HG02852 (cell line): ENCODE results near the gene FYCO1.

Experiments used
- ATAC-seq: cut with Tn5 transposase; IDR thresholded peaks from one replicate; pipeline ENCODE4 v1.9.1; 2021; ENCODE audit warnings: mild to moderate bottlenecking, moderate library complexity; ENCODE audit not compliant: unreplicated experiment

The FYCO1 gene

DNA sequence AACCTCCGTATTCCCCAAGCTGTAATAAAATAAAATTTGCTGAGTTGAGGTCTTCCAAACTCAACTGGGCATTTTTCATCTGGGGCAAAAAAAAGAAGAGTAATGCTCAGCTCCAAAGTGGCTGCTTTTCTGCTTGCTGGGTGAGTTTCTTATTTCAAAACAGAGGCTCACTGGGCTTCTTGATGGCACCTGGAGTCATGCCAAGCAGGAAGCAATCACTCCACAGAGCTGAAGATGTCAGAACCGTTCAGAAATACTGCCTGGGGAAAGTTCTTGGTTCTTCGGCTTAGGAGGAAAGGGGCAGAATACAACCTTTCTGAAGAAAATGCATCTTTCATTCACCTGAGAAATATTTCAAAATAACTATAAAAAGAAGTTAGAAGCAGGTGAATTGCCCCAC, 105.2 kb downstream of the FYCO1 start:
- ATAC-seq: no peak

DNA sequence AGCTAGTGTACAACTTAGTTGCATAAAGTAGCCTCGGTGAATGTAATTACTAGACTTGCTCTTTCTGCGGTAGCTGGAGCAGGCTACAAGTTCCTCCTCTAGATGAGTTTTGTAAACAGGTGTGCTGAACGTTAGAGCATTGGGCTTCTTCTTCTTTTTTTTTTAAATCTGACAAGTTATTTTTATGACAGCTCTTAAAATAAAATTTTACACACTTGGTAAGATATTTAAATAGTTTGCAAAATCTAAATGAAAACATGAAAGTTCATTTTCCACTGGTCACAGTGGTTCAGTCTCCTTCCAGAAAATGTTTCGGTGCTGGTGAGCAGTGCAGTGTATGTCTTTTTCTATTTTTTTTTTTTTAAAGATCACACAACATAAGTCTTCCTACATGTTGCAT, 106.3 kb downstream of the FYCO1 start:
- ATAC-seq: no peak

DNA sequence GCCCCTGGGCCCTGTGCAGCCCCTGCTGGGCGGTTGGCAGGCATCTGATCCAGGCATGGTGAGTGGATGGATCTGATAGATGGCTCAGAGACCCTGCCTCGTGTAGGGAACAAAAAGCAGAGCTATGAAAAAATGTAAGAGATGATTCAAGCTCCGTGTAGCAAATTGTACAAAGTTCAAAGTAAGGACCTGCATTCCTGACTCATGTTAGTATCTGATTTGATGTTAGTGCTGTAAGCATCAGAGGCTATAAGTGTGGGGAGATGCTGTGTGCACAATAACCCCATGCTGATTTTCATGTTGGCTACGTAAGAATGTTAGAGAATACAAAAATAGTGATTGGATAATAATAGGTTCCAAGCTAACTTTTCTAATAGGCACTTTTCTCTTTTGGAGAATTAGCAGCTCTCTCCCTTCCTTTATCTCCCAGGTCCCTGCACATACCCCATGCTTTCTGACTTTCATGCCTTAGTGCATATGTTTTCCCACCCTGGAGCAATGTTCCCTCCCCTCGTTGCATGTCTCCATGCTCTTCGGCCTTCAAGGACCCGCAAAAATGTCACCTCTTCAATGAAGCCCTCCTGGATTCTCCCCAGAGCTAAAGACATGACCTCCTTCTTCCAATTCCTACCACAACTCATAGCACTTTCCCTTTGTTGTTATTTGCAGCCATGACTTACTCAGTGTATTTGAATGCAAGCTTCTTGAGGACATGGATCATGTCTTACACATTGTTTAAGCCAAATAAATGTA, 107.7 kb downstream of the FYCO1 start:
- no peak for ATAC-seq

DNA sequence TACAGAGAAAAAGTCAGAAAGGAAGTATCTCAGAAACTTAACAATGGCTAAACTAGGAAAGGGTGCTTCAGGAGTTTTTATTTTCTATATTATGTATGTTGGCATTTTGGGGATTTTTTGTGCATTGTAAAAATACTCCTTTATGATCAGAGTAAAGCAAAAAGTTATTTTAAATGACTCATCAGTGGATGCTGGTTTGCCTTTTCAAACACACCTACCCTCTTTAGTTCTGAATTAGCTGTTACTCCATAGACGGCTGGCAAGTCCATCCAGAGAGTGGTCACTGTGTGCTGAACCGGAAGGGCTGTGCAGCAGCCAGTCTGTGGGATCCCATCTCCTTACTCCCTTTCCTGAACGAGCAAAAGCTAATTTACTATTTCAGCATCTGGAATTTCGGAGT, 108.3 kb downstream of the FYCO1 start:
- ATAC-seq: no peak

DNA sequence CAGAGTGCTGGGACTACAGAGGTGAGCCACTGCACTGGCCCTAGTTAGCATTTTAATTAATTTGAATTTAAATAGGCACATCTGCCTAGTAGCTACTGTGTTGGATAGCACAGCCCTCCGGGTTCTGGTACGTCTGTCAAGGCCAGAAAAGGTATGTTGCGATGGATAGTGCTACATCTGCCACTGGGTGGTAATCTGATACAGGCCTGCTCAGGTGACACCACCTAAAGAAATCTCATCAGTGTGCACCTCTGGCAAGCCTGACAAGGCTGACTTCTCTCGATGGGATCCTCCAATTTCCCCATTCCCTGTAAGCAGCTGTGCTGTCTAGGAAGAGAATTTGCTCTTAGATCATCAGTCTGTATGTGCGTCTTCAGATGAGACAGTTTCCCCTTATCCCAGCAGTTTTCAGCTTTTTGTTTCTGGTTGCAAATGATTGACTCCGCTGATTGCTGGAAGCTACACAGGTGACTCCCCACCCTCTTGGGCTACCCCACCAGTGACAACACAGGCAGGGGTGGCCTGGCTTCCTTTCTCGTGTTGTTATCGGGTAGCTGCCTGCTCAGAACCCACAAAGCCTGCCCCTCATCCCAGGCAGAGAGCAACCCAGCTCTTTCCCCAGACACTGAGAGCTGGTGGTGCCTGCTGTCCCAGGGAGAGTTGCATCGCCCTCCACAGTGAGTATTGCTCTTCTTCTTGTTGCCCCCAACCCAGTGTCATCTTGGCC, 109.5 kb downstream of the FYCO1 start, which contains the start of gene CCR9:
TSS of gene CCR9 (plus strand) at position 565 of the 727 bp plus-strand sequence. CDS start 8,391 bp downstream, outside the sequence.
- ATAC-seq: no peak

DNA sequence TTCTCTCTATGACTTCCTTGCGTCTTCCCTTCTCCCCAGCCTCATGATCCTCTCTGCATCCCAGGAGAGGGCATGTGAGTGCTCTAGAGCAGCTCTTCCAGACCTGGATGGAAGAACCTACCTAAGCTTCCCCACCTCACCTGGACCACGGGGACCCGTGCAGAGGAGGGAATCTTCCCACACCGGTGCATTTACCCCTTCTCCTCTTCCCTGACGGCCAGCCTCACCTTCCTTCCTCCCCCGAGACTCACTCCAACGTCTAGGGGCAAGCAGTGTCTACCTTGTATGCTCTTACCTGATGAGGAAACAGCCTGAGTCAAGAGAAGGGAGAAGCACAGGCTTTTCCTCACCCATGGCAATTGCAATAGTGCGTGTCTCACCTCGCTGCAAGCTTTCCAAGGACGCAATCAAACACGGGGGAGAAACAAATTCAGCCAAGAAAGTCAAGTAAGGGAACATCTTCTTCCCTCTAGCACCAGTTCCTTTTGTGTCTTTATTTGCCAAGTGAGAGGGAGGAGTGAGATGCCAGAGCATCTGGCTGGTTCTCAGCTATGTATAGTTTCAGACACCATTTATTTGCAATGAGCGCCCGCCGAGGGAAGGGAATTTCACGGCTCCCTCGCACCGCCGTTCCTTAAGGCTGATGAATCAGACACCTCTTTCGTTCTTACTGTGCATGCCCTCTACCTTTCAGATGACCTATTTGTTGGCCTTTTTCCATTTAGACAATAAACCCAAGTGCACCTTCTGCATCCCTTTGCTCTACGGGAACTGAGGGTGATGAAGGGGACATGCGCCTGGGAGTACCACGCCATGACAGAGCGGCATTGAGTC, 111.0 kb downstream of the FYCO1 start:
- ATAC-seq: no peak

DNA sequence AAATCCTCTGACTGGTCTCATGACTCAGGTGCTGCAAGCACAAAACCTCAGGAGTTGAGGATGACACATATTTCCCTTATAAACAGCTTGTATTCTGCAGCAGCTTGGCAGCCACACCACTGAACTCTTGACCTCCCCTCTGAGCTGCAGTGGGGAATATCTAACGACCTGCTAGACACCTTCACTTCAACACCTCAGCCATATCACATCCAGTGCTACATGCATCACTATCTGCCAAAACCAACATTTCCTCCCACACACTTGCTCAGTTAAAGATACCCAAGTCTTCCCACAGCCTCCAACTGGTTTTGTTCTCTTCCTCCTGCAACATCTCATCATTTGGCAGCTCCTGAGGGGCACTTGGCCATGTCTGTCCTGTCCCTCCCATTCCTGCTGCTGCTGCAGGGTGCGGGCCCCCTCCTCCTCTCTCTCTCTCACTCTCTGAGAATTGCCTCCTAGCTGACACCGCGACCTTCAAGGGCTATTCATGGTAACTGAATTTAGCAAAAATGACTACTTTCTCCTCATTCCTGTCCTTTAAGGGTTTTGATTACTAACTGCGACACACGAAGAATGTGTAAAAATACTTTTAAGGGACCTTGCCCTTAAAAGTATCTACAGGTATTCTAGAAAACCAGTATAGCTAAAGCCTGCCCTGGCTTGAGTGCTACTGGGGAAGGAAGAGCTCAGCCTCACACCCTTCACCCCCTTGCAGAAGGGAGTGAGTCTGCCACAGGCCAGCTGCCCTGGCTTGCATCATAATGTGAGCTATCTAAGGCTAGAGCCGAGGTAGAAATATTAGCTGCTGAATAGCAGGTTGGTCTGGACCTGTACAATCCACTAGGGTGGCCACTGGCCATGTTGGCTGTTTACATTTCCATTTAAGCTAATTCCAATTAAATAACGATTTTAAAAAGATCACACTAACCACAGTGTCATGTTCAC, 114.3 kb downstream of the FYCO1 start:
- peak; percentile 53 for ATAC-seq

DNA sequence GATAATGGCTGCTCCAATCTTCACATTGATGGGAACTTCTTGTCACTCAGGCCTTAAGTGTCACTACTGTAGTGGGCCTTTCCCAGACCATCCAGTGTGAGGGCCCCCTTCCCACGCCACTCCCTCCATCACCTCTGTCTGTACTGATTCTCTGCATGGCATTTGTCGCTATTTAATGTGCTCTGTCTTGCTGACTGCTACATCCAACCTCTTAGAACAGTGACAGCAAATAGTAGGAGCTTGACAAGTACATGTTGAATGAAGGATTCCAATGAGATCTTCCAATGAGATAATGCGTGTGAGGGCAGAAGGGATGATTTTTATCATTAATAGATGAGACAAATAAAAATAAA, 114.9 kb downstream of the FYCO1 start:
- peak; percentile 9 for ATAC-seq

DNA sequence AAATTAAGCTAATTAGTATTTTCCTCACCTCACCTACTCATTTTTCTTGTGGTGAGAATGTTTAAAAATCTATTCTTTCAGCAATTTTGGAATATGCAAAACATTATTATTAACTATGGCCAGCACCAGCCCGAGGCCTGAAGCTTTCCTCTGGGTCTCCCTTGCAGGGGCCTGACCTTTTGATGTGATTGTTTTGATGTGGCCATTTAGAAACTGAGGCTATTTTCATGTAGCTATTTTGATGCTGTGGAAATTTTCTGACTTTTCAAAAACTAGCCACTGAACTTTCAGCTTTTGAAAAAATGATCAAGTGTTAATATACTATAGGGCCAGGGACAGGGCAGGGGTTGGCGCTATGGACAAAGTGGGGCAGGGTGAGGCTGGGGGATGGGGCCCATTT, 117.5 kb downstream of the FYCO1 start:
- ATAC-seq: no peak

DNA sequence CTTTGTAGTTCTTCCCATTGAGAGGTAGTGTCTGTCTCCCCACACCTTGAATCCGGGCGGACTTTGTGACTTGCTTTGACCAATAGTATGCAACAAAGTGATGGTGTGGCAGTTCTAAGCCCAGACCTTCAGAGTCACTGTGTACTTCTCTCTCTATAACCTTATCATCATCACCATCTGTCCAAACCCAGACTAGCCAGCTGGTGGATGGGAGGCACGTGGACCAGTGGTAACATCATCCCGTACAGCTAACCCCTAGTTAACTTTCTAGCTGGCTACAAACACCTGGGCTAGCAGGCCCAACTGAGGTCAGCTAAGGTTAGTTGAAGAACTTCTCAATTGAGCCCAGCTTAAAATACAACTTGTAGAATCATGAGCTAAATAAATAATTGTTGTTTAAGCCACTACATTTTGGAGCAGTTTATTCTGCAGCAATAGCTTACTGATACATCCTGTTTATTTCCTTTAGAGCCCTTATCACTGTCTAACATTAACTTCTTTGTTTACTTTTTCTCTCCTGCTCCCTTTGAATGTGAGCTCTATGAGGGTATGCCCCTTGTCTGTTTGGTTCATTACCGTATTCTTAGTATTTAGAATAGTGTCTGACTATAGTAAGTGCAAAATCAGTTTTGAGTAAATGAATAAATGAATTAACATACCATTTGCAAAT, 120.8 kb downstream of the FYCO1 start:
- no peak for ATAC-seq

DNA sequence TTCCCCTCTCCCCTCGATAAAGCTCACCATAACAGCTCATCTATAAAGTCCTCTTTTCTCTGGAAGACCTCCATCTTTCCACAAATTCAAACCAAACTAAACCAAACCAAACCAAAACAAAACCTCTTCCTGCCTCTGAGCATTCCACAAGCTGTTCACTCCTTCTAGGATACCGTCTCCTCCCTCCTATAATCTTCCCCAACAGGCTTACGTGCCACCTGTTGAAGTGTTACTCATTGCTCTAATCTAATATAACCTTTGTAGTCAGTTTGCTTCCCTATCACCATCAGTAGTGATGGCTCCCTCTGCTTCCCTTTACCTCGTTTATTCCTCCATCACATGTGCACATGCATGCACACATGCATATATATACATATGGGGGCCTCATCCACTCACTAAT, 122.0 kb downstream of the FYCO1 start:
- ATAC-seq: no peak

DNA sequence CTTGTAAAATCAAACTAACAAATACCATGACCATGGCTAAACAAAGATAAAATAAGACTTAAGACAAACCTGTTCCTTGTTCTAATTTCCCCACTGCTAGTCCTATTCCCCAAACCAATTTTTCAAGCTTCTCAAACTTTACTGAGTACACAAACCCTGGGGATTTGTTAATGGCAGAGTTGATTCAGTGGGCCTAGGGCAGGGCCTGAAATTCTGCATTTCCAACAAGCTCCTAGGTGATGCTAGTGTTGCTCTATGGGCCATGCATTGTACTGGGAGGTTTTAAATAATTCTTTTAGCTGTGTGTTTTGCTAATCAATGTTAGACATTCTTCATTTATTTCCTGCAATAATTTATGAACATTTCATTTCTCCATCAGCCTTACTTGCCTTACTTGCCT, 122.6 kb downstream of the FYCO1 start:
- ATAC-seq: no peak

DNA sequence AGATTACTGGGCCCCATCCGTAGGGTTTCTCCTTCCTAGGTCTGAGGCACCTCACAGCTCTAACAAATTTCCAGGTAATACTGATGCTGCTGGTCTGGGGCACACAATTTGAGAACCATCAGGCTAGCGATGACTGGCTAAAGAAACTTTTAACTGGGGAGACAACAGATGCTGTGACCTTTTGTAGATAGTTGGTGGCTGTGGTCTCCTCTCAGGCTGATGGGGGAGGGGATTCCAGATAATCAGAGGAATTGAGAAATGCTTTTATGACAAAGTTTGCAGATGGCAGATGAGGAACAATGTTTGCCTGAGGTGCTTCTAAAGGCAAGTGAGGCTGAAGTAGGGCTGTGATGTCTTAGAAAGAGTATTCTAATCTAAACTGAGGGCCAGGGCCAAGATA, 123.1 kb downstream of the FYCO1 start:
- no peak for ATAC-seq

DNA sequence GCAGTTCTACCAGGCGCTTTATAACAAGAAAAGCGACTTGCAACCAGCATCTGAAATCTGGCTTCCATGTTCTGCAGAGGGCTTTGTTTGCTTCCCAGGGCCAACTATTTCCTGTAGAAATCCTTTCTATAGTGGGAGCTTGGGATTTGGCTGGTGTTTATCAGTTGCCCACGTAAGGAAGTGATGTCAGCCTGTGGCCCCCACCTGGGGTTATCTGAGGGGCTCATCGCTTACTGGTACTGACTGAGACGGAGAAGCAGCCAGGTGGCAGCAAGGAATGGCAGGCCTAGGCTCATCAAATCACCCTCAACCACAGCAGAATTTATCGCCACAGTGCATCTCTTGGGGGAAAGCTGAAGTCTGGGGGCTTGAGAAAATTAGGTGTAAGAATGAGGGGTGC, 123.8 kb downstream of the FYCO1 start:
- ATAC-seq: no peak

DNA sequence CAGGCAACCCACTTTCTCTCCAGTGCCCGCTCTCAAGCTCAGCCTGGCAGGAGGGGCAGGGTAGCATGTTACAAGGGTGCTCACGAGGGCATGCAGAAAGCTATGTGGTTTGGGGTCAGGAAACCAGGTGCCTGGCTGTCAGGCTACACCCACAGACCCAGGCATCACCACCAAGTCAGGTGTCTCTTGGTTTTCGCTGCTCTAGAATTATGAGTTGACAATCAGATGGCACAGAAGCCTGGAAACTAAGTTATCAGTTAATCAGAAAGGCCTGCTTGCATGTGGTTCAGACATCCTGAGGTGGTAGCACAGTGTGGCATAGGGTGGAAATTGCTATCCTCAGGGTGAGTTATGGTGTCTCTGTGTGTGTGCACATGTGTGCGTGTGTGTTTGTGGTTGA, 125.5 kb downstream of the FYCO1 start:
- ATAC-seq: no peak

DNA sequence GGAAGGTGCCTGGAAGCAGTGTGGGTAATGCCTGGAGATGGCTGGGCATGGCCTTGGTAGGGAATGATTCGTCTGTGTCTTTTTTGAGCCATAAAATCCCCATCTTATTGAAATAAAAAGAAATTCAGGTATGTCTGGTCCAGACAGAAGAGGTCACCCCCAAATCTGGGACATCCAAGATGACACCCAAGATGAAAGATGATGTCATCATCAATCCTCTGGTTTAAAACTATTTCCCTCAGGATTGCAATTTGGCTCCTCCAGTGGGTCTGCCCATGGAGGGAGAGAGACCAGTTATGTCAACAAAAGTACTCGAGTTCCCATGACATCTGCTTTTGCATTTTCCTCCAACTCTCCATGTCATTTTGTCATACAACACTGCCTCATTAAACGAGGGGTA, 126.0 kb downstream of the FYCO1 start:
- ATAC-seq: no peak

DNA sequence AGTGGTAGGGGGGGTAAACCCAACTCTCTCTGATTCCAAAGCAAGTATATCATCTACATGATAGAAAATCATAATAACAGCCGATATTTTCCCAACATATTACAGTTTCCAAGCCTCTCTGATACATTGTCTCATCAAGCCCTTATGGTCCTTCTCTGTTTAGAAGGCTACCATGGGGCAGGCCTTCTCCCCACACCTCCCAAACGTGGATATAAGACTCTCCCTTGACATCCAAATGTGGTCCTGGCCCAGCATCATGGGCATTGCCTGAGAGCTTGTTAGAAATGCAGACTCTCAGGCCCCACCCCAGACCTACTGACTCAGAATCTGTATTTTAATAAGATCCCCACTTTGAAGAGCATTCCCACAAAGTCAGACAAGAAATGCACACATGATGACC, 127.0 kb downstream of the FYCO1 start:
- no peak for ATAC-seq

DNA sequence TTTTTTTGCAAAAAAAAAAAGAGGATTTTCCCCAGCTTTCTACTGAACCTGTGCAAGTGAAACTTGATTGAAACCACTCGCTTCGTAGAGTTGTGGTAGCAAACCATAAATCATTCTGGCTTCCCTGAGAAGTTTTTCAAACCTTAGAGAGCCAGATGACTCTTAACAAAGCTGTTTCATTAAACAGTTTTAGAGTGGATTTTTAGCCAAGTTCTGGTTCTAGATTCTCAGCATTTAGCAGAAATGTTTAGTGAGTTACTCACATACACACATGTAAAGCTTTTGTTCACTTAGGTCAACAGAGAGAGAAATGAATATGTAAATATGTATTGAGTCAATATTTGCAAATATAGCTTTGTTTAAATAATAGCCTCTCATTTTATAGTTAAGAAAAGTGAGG, 127.4 kb downstream of the FYCO1 start:
- ATAC-seq: no peak
